AG09309 (cell line): ENCODE results near the gene MTA2.
A peak's percentile ranks its signal among the peaks of the same experiment; 100 is the strongest.

Experiments used
- DNase-seq: peaks from one replicate; pipeline ENCODE4 v3.0.0-alpha.2; 2010; ENCODE audit warnings: low read depth
- H3K4me3 ChIP-seq: 2 replicates; pipeline ENCODE4 v1.5.1; 2011; ENCODE audit warnings: mild to moderate bottlenecking, low read depth, low read length, moderate library complexity; ENCODE audit not compliant: control insufficient read depth
- CTCF ChIP-seq: IDR thresholded peaks from 2 replicates; pipeline ENCODE4 v1.5.1; 2011; ENCODE audit warnings: mild to moderate bottlenecking, low read depth, low read length, inconsistent platforms; ENCODE audit not compliant: insufficient read depth, control insufficient read depth; ENCODE audit errors: missing control alignments

Gene MTA2

GRCh38 chr11:62546244-62546928, 55.3 kb downstream of the MTA2 start, which contains the start of gene AHNAK:
AHNAK (minus strand) TSS chr11:62546806; CDS start chr11:62536098, 10,708 bp downstream.
- DNase-seq = no peak
- TF ChIP-seq CTCF = no peak
- peak within 1 kb of the TSS; percentile 98 for H3K4me3 ChIP-seq

GRCh38 chr11:62545437-62546243, 56.0 kb downstream of the MTA2 start:
- peak; percentile 64 for DNase-seq

GRCh38 chr11:62544581-62545436, 56.9 kb downstream of the MTA2 start:
- peak overlapping the region; percentile 98 for H3K4me3 ChIP-seq
- no peak for DNase-seq
- no peak for TF ChIP-seq CTCF

More at GRCh38 chr11:62545437-62546243, 56.0 kb downstream of the MTA2 start:
- TF ChIP-seq CTCF = no peak
- H3K4me3 ChIP-seq = peak overlapping the region; percentile 98

GRCh38 chr11:62543680-62544444, 57.8 kb downstream of the MTA2 start:
- peak overlapping the region; percentile 98 for H3K4me3 ChIP-seq
- no peak for TF ChIP-seq CTCF
- DNase-seq = no peak
